Osteoblast (primary cell): ENCODE results near the gene CARMIL1. TPM values are rescaled to one million over a fixed set of nuclear protein-coding genes. Genes with fewer than 3 reads are reported as not detected.

Experiments
- DNase-seq: peaks from one replicate; pipeline ENCODE4 v3.0.0; 2011; ENCODE audit warnings: low spot score, mixed read lengths; ENCODE audit not compliant: insufficient read length; ENCODE audit errors: missing footprints
- H2AFZ ChIP-seq: 2 replicates; pipeline ENCODE4 v1.6.0; 2011; ENCODE audit warnings: mild to moderate bottlenecking, low read length
- H3K27ac ChIP-seq: 2 replicates; pipeline ENCODE4 v1.5.1; 2011; ENCODE audit warnings: mild to moderate bottlenecking, low read depth, low read length, moderate library complexity
- H3K27me3 ChIP-seq: 2 replicates; pipeline ENCODE4 v1.6.0; 2012; ENCODE audit warnings: mild to moderate bottlenecking, control low read depth, inconsistent platforms, low read length, moderate library complexity; ENCODE audit not compliant: insufficient read depth
- H3K36me3 ChIP-seq: 2 replicates; pipeline ENCODE4 v1.5.1; 2011; ENCODE audit warnings: mild to moderate bottlenecking, low read length, control low read depth, moderate library complexity; ENCODE audit not compliant: insufficient read depth
- H3K4me1 ChIP-seq: 2 replicates; pipeline ENCODE4 v1.5.1; 2011; ENCODE audit warnings: mild to moderate bottlenecking, low read length, control low read depth, moderate library complexity; ENCODE audit not compliant: insufficient read depth
- H3K4me2 ChIP-seq: 2 replicates; pipeline ENCODE4 v1.6.0; 2011; ENCODE audit warnings: mild to moderate bottlenecking, low read length; ENCODE audit not compliant: insufficient read depth
- H3K4me3 ChIP-seq: fragments of 200-600 bp; sonication (generic); 3 replicates; pipeline ENCODE4 v1.5.1; 2012; ENCODE audit warnings: mild to moderate bottlenecking, low read length, inconsistent platforms; ENCODE audit not compliant: insufficient read depth
- H3K79me2 ChIP-seq: 2 replicates; pipeline ENCODE4 v1.6.0; 2012; ENCODE audit warnings: mild to moderate bottlenecking, low read length, control low read depth, inconsistent platforms; ENCODE audit not compliant: insufficient read depth
- H3K9me3 ChIP-seq: 2 replicates; pipeline ENCODE4 v1.5.1; 2011; ENCODE audit warnings: low read depth, low read length, control low read depth
- H4K20me1 ChIP-seq: 2 replicates; pipeline ENCODE4 v1.6.0; 2012; ENCODE audit warnings: mild to moderate bottlenecking, low read length, control low read depth; ENCODE audit not compliant: insufficient read depth
- CTCF ChIP-seq: IDR thresholded peaks from 2 replicates; pipeline ENCODE4 v1.5.1; 2011; ENCODE audit warnings: mild to moderate bottlenecking, low read depth, low read length, moderate library complexity; ENCODE audit errors: extremely low read depth
- total RNA-seq: library from RNA; depleted of rRNA; stranded (reverse); fragments of >200 nt; gene quantifications from 2 replicates; pipeline ENCODE4 v1.2.3, GENCODE V29; 2012

The CARMIL1 gene
- total RNA-seq, 1 donor: 25.7 TPM

- peaks cover 2% of the 10 kb centered on the region for H3K79me2 ChIP-seq
- TF ChIP-seq CTCF: no peak
- no peaks in the 10 kb centered on the region for H3K27me3 ChIP-seq
- no peaks in the 10 kb centered on the region for H4K20me1 ChIP-seq
- no peak overlapping the region for H3K4me2 ChIP-seq
- H3K27ac ChIP-seq: no peak overlapping the region
- H3K4me3 ChIP-seq: no peak overlapping the region
- no peak for DNase-seq
- no peaks in the 10 kb centered on the region for H3K36me3 ChIP-seq
- no peak overlapping the region for H2AFZ ChIP-seq
- H3K4me1 ChIP-seq: peaks cover 16% of the 10 kb centered on the region
- H3K9me3 ChIP-seq: no peaks in the 10 kb centered on the region
Measured at GRCh38 chr6:25306379-25306778, 27.2 kb downstream of the CARMIL1 start.

- H3K4me2 ChIP-seq: no peak overlapping the region
- no peaks in the 10 kb centered on the region for H3K9me3 ChIP-seq
- H3K27me3 ChIP-seq: no peaks in the 10 kb centered on the region
- H4K20me1 ChIP-seq: no peaks in the 10 kb centered on the region
- H3K4me3 ChIP-seq: no peak overlapping the region
- no peak for DNase-seq
- no peaks in the 10 kb centered on the region for H3K36me3 ChIP-seq
- TF ChIP-seq CTCF: no peak
- peaks cover 20% of the 10 kb centered on the region for H3K4me1 ChIP-seq
- H3K79me2 ChIP-seq: peaks cover 2% of the 10 kb centered on the region
- H3K27ac ChIP-seq: no peak overlapping the region
- no peak overlapping the region for H2AFZ ChIP-seq
Measured at GRCh38 chr6:25307805-25308494, 28.8 kb downstream of the CARMIL1 start.

- no peak for DNase-seq
- no peaks in the 10 kb centered on the region for H3K27me3 ChIP-seq
- H2AFZ ChIP-seq: no peak overlapping the region
- H3K27ac ChIP-seq: no peak overlapping the region
- H3K79me2 ChIP-seq: no peaks in the 10 kb centered on the region
- no peak overlapping the region for H3K4me2 ChIP-seq
- H3K4me1 ChIP-seq: peaks cover 26% of the 10 kb centered on the region
- H3K36me3 ChIP-seq: no peaks in the 10 kb centered on the region
- no peaks in the 10 kb centered on the region for H3K9me3 ChIP-seq
- no peak overlapping the region for H3K4me3 ChIP-seq
- H4K20me1 ChIP-seq: no peaks in the 10 kb centered on the region
- TF ChIP-seq CTCF: no peak
Measured at GRCh38 chr6:25309886-25310285, 30.7 kb downstream of the CARMIL1 start.

GRCh38 chr6:25311331-25311840 lies 32.2 kb downstream of the CARMIL1 start:
- H3K79me2 ChIP-seq: no peaks in the 10 kb centered on the region
- H3K4me3 ChIP-seq: no peak overlapping the region
- H2AFZ ChIP-seq: no peak overlapping the region
- H3K9me3 ChIP-seq: no peaks in the 10 kb centered on the region
- H3K27me3 ChIP-seq: no peaks in the 10 kb centered on the region
- H3K4me2 ChIP-seq: peak overlapping the region; percentile 7
- peak overlapping the region; percentile 3 for H3K27ac ChIP-seq
- DNase-seq: peak; percentile 81
- H4K20me1 ChIP-seq: no peaks in the 10 kb centered on the region
- no peaks in the 10 kb centered on the region for H3K36me3 ChIP-seq
- H3K4me1 ChIP-seq: peaks cover 26% of the 10 kb centered on the region
- no peak for TF ChIP-seq CTCF
